ENCODE data around the gene TOP1. TPM values are rescaled to one million over a fixed set of nuclear protein-coding genes. Genes with fewer than 3 reads are reported as not detected.
"Not testable (repeated sequence)": the region's sequence is repeated elsewhere in the genome, so short reads cannot be mapped to it uniquely, and the experiment has no call there.

Gene TOP1
- total RNA-seq, 1 donor from 2014 or later, result 38.1 TPM

DNA sequence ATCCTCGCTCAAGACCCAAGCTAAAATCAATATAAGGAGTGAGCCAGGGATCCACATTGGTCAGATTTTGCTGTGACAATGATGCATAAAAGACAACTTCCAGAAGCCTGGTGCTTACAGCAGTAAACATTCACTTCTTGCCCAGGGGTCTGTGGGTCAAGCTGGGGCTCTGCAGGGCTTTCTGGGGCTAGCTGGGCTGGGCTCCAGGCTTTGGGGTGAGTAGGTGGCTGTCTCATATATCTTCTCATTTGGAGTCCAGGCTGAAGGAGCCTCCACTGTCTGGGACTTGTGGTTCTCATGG, 25.8 kb upstream of the TOP1 start:
- peaks cover 42% of the 10 kb centered on the region for H3K4me1 ChIP-seq
- no peak overlapping the region for H3K4me3 ChIP-seq
- no peaks in the 10 kb centered on the region for H3K36me3 ChIP-seq
- DNase-seq (ENCODE audit: extremely low spot score in 2 of 2), result peak in 1 of 2 donors; percentile 94
- peak overlapping the region; percentile 82 for H3K27ac ChIP-seq
- H3K9me3 ChIP-seq, result no peaks in the 10 kb centered on the region
- H3K27me3 ChIP-seq, result no peaks in the 10 kb centered on the region
- intact Hi-C loops (cut with DNase I), result no loop called here
- TF ChIP-seq POLR2A (IDR thresholded peaks at IDR 0.05) (no peak), POLR2AphosphoS5 (IDR thresholded peaks at IDR 0.05; ENCODE audit: insufficient read depth in 1 of 2, low read depth in 1 of 2) (no peak)
- TF ChIP-seq, protein P1, sequence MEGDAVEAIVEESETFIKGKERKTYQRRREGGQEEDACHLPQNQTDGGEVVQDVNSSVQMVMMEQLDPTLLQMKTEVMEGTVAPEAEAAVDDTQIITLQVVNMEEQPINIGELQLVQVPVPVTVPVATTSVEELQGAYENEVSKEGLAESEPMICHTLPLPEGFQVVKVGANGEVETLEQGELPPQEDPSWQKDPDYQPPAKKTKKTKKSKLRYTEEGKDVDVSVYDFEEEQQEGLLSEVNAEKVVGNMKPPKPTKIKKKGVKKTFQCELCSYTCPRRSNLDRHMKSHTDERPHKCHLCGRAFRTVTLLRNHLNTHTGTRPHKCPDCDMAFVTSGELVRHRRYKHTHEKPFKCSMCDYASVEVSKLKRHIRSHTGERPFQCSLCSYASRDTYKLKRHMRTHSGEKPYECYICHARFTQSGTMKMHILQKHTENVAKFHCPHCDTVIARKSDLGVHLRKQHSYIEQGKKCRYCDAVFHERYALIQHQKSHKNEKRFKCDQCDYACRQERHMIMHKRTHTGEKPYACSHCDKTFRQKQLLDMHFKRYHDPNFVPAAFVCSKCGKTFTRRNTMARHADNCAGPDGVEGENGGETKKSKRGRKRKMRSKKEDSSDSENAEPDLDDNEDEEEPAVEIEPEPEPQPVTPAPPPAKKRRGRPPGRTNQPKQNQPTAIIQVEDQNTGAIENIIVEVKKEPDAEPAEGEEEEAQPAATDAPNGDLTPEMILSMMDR (IDR thresholded peaks at IDR 0.05), result no peak

DNA sequence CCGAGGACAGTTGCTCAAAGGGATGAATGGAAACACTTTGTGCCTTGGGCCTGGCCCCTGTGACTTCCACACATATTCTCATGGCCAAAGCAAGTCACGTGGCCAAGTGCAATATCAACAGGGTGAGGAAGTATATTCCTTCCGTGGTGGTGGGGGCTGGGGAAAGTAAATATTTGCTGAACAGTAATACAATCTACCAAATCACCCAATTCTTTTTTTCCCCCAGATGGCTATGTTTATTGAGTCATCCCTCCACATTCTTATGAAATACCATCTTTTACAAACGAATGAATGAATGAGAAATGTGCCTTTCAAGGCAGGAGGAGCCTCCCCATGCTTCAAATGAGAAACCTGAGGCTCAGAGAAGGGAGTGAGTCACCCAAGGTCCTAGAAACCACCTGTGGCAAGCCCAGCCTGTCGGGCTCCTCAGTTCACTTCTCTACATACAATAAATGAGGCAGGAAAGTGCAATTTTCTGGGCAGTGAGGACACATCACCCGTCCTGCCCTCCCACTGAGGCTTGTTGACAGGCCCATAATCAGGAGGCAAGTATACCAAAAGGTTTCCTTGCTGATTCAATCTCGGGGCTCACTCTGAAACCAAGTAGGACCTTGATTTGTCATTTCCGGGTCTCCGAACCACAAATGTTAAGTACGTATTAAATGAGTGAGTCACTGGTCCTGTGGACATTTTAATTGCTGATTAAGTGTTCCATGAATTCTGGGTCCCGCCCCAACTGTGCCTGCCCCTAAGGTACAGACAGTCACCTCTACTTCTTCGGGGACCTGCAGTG, 25.3 kb upstream of the TOP1 start:
- no peak for TF ChIP-seq POLR2A (IDR thresholded peaks at IDR 0.05)
- TF ChIP-seq POLR2AphosphoS5 (IDR thresholded peaks at IDR 0.05; ENCODE audit: insufficient read depth in 1 of 2, low read depth in 1 of 2), result peak; percentile 12 to 57
- TF ChIP-seq, protein P1 (IDR thresholded peaks at IDR 0.05), result no peak
- H3K36me3 ChIP-seq, result no peaks in the 10 kb centered on the region
- peak overlapping the region; percentile 82 for H3K27ac ChIP-seq
- H3K4me1 ChIP-seq, result peaks cover 42% of the 10 kb centered on the region
- no peak for DNase-seq (ENCODE audit: extremely low spot score in 2 of 2)
- H3K9me3 ChIP-seq, result no peaks in the 10 kb centered on the region
- no peaks in the 10 kb centered on the region for H3K27me3 ChIP-seq
- intact Hi-C loops (cut with DNase I), result no loop called here
- H3K4me3 ChIP-seq, result peak overlapping the region in 1 of 2 donors; percentile 10

DNA sequence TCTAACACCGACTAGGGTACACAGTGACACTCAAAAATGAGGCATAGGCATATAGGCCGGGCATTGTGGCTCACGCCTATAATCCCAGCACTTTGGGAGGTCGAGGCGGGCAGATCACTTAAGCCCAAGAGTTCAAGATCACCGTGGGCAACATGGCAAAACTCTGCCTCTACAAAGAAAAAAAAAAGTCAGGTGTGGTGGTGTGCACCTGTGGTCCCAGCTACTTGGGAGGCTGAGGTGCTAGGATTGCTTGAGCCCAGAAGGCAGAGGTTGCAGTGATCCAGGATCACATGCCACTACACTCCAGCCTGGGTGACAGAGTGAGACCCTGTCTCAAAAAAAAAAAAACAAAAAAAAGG, 24.7 kb upstream of the TOP1 start:
- DNase-seq (ENCODE audit: extremely low spot score in 2 of 2); H3K9me3 ChIP-seq; H3K4me3 ChIP-seq; H3K36me3 ChIP-seq; intact Hi-C loops (cut with DNase I); H3K27me3 ChIP-seq: not testable (repeated sequence)
- Histone ChIP-seq H3K4me1 (peaks cover 42% of the 10 kb centered on the region), H3K27ac (peak overlapping the region; percentile 82)

DNA sequence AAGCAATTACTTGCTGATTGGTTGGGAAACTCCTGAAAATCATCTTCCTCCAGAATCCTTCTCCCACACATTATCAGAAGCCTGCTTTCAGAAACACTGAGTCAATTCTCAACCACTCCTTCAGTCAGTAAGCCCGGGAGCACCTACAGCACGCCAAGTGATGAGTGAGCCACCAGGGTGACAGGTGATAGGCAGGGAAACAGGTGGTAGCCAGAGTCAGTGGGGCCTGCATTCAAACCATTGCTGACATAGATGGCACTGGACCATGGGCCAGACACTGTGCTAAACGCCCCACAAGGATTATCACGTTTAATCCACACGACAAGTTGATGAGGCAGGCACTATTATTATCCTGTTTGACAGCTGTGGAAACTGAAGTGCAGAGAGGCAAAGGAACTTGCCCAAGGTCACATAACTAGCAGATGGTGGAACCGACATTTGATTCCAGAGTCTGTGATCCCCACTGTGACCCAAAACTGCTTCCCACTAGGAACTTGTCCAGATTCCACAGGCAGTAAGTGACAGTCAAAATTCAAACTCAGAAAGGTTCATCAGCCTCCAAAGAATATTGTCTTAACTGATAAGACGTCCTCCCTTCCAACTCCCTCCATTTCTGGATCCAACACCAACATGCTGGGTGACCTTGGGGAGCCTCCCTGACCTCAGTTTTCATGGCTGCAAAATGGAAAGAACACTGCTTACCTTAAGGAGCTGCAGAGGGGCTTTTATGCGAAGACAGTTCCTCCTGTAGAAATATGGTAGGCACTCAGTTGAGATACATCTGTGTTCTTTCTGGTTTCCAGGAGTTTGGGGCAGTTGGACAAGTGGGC, 23.9 kb upstream of the TOP1 start:
- peak overlapping the region; percentile 82 for H3K27ac ChIP-seq
- H3K4me3 ChIP-seq, result no peak overlapping the region
- TF ChIP-seq POLR2A (IDR thresholded peaks at IDR 0.05) (no peak), POLR2AphosphoS5 (IDR thresholded peaks at IDR 0.05; ENCODE audit: insufficient read depth in 1 of 2, low read depth in 1 of 2) (no peak)
- TF ChIP-seq, protein P1 (IDR thresholded peaks at IDR 0.05), result no peak
- no peak for DNase-seq (ENCODE audit: extremely low spot score in 2 of 2)
- H3K27me3 ChIP-seq, result no peaks in the 10 kb centered on the region
- peaks cover 42% of the 10 kb centered on the region for H3K4me1 ChIP-seq
- intact Hi-C loops (cut with DNase I), result no loop called here
- no peaks in the 10 kb centered on the region for H3K36me3 ChIP-seq
- H3K9me3 ChIP-seq, result no peaks in the 10 kb centered on the region

DNA sequence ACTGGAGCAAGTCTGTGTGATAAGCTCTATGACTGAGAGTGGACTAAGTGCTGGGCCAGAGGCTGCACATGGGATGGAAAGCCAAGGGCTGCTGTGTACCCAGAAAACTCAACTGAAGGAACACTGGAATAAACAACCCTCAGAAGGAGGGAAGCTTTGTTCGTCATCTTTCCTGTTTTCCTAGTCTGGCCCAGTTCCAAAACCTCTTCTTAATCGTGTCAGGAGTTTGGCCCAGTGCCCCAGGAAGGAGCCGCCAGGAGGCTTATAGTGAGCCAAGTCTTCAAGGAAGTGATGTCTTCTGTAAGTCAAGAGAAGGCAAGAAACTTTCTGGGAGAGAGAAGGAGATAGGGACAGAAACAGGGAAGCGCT, 23.3 kb upstream of the TOP1 start:
- Histone ChIP-seq H3K4me3 (no peak overlapping the region), H3K36me3 (no peaks in the 10 kb centered on the region), H3K27me3 (no peaks in the 10 kb centered on the region), H3K9me3 (no peaks in the 10 kb centered on the region), H3K4me1 (peaks cover 42% of the 10 kb centered on the region), H3K27ac (peak overlapping the region; percentile 82)
- peak in 1 of 2 donors; percentile 96 for DNase-seq (ENCODE audit: extremely low spot score in 2 of 2)
- intact Hi-C loops (cut with DNase I), result no loop called here
- peak; percentile 11 to 95 for TF ChIP-seq POLR2AphosphoS5 (IDR thresholded peaks at IDR 0.05; ENCODE audit: insufficient read depth in 1 of 2, low read depth in 1 of 2)
- TF ChIP-seq, protein P1 (IDR thresholded peaks at IDR 0.05), result no peak

All from vagina (tissue), 2 donors.